ENCODE results near the gene TRIM49D1.
"Not testable (repeated sequence)": the region's sequence is repeated elsewhere in the genome, so short reads cannot be mapped to it uniquely, and the experiment has no call there.

The TRIM49D1 gene, protein sequence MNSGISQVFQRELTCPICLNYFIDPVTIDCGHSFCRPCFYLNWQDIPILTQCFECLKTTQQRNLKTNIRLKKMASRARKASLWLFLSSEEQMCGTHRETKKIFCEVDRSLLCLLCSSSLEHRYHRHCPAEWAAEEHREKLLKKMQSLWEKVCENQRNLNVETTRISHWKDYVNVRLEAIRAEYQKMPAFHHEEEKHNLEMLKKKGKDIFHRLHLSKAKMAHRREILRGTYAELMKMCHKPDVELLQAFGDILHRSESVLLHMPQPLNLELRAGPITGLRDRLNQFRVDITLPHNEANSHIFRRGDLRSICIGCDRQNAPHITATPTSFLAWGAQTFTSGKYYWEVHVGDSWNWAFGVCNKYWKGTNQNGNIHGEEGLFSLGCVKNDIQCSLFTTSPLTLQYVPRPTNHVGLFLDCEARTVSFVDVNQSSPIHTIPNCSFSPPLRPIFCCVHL
- 0 reads per million in 4 experiments for total RNA-seq

DNA sequence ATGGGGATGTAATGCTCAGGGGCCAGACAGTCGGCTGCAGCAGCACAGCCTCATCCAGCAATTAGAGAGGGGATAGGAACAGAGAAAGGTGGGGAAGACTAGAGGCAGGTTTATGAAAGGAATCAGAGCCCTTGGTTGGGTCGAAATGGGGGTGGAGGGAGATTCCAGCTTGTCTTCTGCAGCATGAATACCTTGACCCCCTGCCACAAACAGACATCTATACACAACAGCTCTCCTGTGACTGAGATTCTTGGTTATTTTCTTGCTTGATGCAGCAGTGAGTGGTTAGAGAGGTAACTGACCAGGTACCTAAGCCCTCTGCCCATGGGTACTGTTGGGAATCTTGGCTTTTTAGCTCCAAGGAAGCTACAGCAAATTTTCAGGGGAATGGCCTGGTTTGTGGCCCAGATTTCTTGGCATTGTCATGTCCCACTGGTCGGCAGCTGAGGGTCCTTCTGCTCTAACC lies at the start of gene TRIM49D1:
TRIM49D1 (minus strand) TSS at position 51 of the 466 bp plus-strand sequence. CDS start 4,535 bp downstream, outside the sequence.
- no peak for DNase-seq

DNA sequence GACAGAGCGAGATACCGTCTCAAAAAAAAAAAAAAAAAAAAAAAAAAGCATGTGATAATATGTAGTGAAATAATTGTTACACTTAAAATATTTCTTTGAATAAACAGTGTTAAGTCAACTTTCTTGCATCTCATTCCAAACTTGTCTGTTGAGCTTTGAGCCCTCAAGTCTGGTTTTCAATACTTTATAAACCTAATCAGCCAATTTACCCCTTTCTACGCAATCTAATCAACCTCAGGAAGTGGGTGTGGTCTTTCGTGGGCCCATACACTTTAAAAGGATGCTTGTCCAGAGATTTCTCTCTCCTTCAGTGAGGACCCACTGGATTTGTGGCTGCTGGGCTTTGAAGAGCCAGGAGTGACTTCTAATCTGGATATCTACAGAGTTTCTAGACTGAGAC lies 43.7 kb upstream of the TRIM49D1 start, which contains the start of gene TRIM64:
TRIM64 (plus strand) TSS at position 301 of the 400 bp plus-strand sequence. CDS start 2,467 bp downstream, outside the sequence.
- DNase-seq = not testable (repeated sequence)

DNA sequence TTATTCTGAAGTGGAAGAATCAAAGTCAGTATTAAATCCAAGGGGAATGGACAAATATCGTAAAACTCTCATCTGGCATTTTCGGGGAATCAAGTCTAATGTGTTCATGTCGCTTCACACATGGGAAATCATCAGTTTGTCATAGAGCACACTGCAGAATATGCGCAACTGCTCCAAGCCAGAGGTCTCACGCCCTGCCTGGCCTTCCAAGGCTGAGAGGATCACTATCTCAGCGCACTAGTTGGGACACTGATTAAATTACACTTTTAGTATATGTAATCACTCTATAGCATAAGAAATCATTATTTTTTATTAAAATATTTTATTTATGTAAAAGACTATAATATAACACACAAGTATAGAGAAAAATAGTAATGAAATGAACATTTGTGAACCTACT lies 38.8 kb upstream of the TRIM49D1 start:
- DNase-seq = not testable (repeated sequence)

DNA sequence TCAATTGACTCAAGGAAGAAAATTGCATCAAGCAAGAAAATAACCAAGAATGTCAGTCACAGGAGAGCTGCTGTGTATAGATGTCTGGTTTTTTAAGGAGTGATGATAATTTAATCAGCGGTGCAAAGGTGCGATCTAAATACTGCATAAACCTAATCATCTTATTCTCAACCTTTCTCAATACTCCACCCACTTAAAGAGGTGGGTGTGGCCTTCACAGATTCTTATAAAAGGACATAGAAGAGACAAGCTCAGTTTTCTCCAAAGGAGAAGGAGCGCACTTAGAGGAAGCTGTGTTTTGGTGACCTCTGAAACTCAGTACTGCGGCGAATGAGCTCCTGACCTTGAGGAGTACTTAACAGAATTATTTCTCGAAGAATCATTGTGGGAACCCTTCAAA lies 1.7 kb upstream of the TRIM49D1 start, which contains the start of gene TRIM49D2:
TRIM49D2 (plus strand) TSS at position 301 of the 400 bp plus-strand sequence. CDS start 2,698 bp downstream, outside the sequence.
- DNase-seq = not testable (repeated sequence)

DNA sequence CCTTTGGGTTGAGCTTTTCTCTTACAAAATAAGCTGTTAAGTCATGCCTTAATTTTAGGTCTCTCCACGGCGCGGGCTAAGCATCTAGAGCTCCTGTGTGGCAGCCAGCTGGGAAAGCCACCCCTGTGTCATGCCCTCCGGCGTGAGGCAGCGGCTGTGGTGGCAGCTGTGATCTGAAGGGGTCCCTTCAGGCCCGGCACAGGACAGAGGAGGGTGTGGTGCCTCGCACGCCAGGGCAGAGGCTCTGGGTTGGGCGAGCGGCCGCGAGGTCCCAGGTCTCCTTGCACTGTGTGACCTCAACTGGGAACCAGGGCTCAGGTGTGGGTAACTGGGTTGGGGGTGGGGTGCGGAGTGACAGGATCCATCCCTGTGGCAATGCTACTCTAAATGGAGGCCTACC lies 21.2 kb downstream of the TRIM49D1 start:
- not testable (repeated sequence) for DNase-seq

DNA sequence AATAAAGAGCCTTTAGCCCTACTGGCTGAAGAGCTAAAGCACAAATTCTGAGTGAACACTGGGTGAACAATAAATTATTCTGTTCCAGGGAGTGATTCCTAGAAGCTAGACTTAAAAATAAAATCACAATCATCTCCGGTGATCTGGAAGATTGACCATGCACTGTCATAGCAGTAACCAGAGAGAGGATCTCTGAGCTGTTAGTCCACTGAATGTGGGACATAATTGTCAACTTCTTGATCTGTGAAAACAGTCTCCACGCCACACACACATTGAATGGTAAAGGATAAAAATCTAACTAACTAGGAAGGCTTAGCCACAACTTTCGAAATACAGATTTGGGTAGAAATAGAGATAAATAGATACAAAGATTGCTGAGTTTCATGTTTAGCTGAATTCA lies 28.8 kb downstream of the TRIM49D1 start:
- DNase-seq = not testable (repeated sequence)

DNA sequence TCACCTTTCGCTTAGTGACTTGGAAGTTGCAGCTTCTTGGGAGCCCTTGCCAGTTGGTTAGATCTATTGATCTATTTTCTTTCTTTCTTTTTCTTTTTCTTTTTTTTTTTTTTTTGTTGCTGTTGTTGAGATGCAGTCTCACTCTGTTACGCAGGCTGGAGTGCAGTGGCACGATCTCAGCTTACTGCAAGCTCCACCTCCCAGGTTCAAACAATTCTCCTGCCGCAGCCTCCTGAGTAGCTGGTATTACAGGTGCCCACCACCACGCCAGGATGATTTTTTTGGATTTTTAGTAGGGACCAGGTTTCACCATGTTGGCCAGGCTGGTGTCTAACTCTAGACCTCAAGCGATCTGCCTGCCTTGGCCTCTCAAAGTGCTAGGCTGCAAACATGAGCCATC lies 44.5 kb downstream of the TRIM49D1 start:
- not testable (repeated sequence) for DNase-seq

DNA sequence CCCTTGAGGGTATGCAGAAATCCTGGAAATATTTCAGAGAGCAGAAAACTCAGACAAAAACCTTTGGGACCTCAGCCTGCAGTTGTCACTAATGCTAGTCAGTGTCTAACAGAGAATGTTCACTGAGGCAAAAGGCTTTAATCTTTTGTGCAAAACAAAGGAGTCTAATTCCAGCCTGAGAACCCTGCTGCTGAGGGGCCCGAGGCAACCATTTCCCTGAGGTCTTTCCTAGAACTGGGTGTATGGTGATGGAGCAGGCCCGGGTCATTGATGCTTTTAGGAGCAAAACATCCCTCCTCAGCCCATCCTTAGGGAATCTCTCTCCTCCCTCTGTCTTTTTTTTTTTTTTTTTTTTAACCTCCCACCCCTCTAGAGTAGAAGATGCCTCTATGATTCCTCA lies 49.5 kb downstream of the TRIM49D1 start:
- not testable (repeated sequence) for DNase-seq

DNA sequence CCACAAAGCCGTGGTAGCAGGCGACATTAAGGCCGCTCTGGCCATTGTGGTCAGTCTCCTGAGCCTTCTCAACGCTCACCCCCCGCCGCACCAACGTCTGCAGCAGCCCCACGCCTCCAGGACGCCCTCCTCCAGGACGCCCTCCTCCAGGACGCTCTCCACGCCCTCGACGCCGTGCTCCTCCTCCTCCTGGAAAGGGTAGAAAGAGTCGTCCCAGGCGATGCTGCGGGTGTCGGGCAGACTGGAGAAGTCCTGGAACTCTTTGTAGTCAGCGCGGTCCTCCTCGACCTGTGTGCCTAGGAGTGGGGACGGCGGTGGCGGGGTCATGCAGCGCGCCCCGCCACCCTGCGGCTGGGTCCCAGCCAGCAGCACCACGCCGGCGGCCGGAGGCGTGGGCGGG lies 56.8 kb downstream of the TRIM49D1 start:
- not testable (repeated sequence) for DNase-seq

DNA sequence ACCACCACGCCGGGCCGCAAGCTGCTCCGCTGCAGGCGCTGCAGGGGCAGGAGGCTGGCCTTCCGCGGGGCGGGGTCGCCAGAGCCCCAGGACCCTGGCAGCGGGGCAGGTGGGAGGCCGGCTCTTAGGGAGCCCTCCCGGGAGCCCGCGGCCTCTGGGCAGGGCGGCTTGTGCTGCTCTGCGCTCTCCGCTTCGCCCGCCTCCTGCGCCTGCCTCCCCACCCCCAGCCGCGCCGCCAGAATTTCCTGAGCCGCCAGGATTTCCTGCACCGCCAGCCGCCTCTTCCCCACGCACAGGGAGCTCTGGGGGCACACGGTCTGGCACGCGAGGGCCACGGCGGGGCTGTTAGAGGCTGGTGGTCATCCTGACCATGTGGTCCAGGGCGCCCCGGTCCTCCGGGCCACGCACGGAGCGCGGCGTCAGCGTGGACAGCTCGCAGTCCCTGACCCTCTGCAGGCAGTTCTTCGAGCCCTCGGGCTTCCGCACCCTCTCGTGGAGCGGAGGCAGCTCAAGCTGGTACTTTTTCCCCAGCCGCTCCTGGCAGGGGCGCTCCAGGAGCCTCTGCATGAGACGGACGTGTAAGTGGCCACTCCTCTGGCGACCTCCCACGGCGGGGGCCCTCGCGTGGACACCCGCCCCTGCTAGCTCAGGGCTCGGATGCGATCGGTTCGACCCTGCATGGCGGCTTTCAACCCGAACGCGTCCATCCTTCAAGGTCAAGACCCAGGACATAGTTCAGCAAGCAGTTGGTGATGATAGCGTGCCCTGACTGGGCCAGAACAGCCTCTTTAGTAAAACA lies 57.9 kb downstream of the TRIM49D1 start:
- not testable (repeated sequence) for DNase-seq

Measured in effector CD8-positive, alpha-beta T cell (primary cell).